ENCODE data around the gene SH3TC1.
A peak's percentile ranks its signal among the peaks of the same experiment; 100 is the strongest.

The SH3TC1 gene

DNA sequence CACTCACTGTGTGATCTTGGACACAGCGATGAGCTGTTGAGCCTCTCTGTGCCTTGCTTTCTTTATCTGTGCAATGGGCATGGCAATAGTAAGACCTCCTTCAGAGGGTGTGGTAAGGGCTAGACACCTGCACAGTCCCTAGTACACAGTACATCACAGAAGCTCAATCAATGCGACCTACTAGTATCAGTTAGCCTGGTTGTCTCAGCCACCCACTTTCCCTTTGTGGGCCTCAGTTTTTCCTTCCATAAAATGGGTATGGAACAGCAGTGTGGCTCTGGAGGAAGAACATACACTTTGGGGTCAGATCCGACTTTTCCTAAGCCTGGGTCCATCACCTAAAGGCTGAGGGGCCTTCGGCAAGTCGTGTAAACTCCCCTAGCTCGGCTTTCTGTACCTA is 67.0 kb downstream of the SH3TC1 start:
- DNase-seq: no peak

DNA sequence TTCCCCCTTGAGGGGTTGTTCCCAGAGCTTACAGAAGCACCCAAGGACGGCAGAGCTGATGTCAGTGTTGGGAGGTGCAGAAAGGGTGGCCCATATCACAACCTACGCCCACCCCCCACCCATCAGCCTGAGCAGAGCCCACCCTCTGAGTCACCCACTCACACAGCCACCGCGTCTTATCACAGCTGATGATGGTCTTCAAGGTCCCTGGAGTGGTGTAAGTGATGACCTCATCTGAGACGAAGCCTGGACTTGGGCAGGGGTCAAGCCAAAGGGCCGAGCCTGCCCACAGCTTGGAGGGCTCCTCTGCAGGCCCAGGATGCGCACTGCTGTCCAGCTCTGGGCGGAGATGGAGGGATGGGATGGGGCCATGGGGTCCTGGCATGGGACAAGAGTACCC is 67.4 kb downstream of the SH3TC1 start:
- DNase-seq: no peak

DNA sequence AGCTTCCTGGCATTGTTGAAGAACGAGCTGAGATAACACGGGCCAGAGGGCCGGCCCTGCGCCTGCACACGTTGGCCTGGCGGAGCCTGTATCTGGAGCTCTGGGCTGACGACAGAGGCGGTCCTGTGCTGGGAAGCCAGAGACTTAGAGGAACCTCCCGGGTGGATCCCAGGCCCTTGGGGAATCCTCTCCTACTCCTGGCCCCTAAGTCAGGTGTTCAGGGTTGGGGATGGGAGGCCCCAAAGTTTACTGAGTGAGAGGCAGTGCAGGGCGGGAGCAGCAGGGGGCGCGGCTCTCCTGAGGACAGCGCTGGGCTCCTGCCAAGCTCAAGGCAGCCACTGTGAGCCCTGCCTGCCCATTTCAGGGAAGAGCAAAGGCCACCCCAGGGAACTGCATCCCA is 68.0 kb downstream of the SH3TC1 start:
- DNase-seq: no peak

DNA sequence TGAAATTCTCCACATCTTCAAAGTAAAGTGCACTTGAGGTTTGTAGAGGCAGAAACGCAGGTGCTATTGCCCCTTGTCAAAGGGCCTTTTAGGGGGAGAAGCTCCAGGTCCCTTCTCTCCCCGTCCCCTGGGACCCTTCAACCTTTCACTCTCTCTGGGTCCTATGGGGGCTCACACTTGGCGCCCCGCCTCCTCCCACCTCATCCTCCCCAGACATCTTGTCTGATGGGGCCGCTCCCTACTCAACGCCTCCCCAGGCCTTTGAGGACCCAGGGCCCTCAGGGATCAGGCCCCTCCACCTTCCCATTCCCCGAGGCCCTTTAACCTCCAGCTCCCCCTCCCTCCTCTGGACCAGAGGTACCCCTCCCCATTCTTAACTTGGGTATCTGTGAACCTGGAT is 69.1 kb downstream of the SH3TC1 start:
- no peak for DNase-seq

DNA sequence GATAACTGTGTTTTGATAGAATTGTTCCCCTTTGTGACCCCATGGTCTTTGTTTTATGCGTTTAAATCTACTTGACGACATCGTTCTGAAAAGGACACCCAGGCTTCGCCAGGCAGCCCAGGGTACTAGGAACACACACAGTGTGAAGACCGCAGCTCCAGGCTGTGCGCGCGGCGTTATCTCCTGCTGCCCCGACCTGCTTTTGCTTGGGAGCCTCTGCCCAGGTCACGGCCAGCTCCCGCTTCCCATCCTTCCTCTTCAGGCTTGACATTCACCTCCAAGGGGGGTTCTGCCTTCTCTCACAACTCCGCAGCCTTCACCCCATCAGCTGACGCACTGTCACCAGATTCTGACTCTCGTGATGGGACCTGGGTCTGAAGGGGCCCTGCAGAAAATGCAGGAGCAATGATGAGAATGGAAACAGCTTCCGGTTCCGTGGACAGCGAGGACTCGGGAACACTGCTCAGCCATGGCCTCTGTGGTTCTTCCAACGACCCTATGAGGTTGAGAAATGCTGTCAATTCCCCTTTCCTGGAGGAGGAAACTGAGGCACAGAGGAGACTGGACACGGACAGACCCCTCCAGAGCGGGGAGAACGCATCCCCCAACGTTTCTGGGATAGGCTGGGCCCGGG is 69.9 kb downstream of the SH3TC1 start:
- no peak for DNase-seq

DNA sequence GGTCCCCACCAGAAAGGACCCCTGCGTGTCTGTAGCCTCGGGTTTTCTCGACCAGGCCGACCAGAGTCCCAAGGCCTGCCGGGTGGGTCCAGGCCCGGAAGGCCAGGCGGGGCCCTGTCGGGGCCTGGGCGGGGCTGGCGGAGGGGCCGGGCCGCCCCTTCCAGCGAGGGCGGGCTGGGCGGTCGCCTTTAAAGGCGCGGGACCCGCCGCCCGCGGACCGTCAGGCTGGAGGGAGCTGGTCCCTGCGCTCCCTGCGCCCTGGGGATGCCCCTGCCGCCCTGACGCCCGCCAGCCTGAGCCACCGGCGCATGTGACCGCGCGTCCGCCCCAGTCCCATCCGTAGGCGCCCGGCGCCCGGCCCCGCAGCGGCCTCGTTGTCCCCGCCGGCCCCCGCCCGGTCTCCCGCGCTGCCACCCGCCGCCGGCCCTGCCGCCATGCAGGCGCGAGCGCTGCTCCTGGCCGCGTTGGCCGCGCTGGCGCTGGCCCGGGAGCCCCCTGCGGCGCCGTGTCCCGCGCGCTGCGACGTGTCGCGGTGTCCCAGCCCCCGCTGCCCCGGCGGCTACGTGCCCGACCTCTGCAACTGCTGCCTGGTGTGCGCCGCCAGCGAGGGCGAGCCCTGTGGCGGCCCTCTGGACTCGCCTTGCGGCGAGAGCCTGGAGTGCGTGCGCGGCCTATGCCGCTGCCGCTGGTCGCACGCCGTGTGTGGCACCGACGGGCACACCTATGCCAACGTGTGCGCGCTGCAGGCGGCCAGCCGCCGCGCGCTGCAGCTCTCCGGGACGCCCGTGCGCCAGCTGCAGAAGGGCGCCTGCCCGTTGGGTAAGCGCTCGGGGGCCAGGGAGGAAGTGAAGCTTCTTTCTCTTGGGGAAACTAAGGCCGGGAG is 70.7 kb downstream of the SH3TC1 start, which contains the start of gene HTRA3:
Gene HTRA3, plus strand, starts transcription at position 220 of the 883 bp plus-strand sequence. Its CDS starts 215 bp downstream, at position 435.
- DNase-seq: peak in 2 of 3 experiments; percentile 56 to 57

DNA sequence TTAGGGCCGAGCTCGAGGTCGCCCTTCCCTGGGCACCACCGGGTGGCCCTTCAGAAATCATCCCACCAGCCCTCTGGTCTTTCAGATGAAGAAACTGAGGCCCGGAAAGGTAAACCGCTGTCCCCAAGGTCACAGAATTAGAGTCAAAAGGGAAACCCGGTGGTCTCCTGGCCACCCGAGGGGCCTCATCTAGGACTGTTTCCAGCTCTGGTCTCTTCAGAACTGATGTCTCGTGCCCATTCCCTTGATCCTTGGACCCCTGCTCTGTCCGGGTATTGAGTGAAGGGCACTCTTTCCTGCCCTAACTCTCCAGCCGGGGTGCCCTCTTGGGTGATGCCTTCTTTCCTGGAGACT is 71.3 kb downstream of the SH3TC1 start:
- no peak for DNase-seq

DNA sequence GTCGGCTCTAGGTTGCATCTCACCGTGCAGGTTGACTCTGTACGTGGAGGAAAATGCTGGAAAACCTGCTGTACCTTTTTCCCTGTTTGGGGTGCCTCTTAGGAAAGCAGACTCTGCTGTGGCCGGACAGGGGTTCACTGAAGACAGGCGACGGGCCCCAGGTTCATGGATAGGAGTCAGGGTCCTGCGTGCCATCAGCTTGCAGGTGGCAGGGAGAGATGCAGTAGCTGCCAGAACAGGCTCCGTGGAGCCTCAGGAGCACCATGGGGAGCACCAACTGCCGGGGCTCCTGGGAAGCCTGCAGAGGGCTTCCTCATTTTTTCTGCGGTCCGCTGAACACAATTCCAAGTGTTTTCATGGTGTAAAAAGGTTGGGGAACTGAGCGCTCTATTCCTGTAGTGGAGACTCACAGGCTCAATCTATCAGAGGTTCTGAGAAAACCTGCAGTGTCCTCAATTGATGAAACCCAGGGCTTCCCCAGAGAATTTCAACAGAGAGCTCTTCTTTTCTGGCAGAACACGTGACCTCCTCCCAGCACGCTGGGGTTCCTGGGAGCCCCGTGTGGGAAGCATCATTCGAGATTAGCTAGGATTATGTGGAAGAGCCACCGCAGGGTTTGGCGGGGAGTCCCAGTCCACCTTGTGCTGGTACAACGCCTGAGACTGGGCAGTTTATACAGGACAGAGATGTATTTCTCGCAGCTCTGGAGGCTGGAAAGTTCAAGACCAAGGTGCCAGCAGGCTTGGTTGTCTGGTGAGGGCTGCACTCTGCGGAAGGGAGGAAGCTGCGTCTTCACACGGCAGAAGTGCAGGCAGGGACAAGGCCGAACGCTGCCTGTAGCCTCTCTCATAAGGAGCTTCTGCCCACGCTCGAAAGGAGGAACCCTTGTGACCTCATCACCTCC is 72.1 kb downstream of the SH3TC1 start:
- no peak for DNase-seq

DNA sequence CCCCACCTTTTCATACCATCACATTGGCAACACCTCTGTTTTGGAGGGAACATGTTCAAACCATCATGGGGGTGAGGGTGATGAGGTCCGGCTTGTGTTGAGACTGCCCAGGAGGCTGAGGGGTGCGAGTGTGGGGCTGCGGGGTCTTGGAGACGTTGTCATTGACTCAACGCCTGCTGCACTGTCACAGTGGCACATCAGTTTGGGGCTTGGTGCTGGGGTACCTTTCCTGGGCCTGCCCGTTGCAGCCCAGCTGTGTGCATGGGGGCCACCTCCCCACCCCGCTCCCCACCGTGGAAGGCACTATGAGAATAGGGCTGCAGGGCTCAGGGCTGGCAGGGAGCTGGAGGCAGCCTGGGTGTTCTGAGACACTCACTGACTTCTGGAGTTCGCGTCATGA is 72.7 kb downstream of the SH3TC1 start:
- DNase-seq: no peak

DNA sequence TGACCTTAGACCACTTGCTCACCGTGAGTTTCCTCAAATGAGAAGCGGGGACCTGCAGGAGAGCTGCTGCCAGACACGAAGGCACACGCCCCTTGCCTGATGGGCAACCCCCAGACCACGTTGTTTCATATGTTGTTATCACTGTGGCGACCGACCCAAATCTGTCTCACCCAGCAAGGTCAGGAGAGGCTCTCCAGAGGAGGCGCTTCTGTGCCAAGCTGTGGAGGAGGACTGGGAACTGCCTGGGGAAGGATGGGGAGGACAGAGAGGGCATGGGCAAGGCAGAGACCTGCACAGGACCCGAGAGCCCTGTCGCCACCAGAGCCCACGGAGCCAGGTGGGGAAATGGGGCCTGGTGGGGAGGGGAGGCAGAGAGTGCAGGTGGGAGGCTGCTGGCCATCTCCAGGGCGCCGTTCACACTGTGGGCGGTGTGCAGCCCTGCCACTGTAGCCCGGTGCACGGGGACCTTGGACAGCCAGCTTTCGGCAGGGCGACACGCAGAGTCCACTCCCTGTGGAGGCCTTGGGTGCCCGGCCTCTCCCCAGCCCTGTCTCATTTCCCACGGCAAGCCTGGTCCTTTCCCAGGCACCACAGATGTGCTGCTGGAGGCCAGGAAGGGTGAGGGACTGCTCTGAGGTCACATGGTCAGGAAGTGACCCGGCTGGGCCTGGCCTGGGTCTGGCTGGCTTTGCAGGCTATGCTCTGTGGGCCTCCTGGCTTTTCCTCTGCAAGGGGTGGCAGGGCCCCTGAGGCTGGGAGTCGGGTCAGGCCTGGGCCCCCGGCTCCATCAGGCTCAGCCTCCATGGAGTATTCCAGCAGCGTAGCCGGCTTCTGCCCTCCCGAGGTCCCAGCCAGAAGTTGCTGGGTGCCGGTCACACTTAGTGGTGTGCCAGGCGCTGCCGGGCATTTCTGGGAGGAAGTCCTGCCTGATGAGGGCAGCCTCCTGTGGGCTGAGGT is 73.7 kb downstream of the SH3TC1 start:
- no peak for DNase-seq

DNA sequence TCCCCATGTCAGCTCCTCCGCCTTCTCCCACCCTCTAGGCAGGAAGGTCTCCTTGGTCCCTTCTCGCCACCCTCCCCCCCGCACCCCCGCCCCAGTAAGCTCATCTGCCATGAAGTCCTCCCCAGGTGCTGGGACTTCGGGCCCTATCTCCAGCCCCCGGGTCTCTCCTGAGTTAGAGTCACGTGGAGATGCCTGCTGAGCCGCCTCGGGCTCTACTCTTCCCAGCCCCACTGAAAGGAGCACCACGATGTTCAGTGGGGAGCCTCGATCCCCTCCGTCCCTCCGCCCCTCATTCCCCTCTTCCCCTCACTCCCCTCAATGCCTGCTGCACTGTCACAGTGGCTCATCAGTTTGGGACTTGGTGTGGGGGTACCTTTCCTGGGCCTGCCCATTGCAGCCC is 74.4 kb downstream of the SH3TC1 start:
- no peak for DNase-seq

DNA sequence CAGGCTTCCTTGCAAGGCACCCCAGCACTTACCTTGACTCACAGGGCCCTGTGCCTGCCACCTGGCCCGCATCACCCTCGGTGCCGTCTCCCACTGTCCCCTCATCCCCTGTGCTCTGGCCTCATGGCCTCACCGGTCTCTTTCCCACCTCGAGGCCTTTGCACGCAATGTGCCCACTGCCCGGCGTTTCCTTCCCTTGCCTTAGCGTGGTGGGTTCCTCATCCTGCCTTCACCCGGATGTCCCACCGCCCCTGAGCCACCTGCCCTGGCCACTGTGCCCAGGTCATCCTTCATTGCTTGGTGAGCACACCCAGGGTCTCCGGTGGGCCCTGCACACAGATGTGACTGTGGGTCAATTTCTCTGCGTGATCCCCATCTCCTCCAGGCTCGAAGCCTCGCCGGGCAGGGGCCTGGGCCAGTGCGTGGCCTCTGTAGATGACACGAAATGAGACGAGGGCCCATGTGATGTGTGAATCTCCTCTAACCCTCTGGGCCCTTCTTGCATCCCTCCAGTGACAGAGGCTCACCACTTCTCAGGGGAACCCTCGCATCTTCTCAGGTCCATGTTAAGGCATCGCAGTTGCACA is 75.1 kb downstream of the SH3TC1 start:
- no peak for DNase-seq

DNA sequence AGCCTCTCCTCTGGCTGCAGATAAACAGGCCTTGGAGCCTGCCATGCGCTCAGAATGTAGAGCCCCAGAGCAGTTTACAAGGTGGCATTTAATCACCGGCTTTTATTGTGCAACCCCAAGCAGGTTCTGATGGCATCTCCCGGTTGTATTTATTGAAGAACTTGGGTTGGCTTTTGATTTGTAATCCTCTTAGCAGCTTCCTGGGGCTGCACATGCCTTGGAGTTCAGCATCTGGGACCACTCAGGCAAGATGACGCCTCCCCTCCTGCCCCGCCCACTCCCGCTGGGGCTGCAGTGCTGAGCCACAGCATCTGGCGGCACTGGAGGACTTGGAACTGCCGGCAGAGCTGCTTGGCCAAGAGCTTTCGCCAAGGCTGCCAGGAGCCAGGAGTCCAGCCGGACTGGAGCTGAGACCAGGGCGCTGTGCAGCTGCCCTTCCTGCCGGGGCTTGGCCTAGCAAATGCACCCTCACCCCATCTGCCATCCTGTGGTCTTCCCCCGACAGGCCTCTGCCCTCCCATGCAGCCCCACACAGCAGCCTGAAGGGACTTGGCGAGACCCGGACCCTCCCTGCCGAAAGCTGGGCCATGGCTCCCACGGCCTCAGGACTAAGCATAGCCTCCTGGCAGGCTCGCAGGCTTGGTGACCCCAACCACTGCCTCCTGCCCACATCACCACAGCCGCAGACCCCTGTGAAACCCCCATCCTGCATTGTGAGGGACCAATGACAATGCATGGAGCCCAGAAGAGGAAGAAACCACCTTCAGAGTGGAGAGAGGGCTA is 75.9 kb downstream of the SH3TC1 start:
- peak in 1 of 3 experiments; percentile 29 for DNase-seq

DNA sequence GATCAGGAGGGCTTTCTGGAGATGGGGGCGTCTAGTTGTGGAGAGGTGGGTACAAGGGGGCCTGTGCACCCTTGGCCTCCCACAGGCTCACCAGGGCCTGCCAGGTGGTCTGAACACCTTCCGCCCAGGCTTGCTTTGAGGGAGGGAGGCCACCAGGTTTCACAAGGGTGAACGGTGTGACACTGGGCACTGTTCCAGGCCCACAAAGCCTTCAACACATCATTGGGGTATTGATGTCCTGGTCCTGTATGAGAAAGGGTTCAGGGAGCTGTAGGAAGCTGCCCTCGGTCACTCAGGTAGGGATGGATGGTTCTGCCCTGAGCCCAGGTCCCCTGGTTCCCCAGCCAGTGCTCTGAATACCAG is 76.4 kb downstream of the SH3TC1 start:
- DNase-seq: no peak

DNA sequence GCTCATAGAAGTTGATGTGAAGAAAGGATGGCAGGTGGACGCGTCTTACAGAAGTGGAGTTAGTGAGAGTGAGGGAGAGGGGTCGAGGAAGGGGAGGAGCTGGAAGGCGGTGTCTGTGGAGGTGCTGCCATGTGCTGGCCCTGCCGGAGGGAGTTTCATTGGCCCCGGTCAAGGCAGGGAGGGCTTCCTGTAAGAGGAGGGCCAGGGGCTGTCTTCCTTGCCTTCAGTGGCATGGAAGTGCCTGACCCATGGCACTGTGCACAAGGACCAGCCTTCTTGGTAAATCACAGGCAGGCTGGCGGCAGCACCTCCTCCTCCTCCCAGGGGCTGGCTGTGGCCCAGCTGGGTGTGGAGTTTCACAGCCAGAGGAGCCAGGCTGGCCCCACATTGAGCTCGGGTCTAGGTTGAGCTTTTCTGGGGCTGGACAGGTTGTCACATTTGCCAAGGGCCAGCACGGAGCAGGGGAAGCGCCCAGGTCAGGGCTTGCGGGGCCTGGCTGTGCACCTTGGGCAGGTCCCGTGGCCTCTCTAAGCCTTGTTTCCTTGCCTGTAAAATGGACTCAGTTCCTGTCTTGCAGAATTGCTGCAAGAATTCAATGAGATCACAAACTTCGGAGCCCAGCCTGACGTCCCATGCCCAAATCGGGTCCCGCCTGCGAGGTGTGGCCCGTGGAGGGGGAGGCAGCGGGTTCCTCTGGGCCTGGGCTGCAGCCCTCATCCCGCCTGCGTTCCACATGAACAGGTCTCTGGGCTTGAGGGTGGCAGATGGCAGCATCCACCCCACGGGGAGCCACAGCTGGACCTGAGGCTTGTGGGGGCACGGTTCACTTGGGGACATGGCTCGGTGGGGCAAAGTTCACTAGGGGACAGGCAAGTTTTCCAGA is 77.5 kb downstream of the SH3TC1 start:
- DNase-seq: no peak

DNA sequence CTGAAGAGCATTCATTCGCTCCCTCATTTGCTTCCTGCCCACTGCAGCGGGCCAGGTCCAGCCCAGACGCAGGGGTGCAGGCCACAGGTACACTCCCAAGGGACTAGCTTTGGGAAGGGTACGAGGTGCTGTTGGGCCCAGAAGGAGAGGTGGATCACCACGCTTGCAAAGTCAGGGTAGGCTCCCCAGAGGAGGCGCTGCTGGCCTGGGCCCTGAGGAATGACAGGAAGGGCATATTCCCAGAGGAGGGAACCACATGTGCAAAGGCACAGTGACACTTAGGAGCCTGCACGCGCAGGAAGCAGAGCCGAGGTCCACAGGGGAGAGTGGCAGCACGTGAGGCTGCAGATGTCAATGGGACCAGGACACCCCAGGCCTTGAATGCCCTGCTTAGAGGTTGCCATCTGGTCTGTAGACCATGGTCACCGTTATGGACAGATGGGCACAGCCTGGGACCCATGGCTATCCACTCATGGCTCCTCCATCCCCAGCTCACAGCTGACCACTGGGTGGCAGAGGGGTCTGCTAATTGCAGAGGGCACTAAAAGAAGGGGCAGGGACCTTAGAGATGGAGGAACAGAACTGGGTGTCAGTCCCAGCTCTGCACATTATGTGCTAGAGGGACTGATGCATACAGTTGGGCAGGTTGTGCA is 78.4 kb downstream of the SH3TC1 start:
- no peak for DNase-seq

DNA sequence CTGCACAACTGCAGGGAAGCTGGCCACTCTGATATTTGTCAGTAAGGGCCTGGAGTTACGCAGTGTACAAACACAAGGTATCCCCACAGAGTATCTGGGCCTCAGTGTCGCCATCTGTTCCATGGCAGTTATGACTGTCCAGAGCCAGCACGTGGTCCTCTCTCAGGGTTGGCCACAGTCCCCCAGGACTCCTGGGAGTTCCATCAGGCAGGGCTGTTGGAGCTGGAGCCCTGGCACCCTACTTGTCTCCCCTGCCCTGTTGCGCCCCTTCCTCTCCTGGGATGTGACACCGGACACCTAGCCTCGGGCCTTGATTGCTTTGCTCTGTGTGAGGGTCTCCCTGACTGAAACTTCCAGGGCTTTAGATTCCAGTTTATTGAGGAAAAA is 78.9 kb downstream of the SH3TC1 start:
- DNase-seq: no peak

DNA sequence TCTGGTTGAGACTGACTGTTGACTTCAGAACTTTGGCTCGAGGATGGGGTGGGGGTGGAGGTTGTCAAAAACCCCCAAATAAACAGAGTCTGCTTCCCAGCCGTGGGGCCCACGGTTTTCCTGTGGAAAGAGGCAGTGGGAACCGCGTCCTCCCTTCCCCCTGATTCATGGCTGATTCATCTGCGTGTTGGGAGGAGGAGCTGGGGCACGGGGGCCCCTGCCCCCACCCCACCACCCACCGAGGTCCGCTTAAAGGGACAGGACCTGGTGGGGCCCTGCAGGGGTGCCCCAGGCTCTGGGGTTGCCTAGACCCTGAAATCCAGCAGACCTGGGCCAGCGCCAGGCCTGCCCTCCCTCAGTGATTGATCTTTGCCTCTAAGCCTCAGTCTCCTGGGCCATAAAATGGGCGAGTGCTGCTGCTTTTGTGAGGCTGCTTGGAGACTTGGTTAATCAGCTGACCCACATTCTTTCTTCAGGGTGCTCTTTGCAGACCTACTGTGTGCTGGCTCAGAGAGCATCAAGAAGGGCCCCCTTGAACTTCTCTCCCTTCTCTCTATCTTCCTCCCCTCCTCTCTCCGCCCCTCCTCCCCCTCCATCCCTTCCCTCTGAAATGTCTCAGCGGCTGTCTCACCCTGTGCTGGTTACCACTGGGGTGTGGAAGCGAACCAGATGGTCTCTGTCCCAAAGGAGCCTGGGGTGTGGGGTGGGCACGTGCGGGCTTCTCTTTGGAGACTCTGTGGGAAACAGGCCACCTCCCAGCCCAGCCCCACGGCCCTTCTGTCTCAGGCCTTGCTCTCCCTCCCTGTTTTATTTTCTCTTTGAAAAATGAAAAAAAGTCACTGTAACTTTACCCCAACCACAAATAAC is 79.6 kb downstream of the SH3TC1 start:
- DNase-seq: no peak
